ENCODE data around the gene SPECC1. TPM values are rescaled to one million over a fixed set of nuclear protein-coding genes. Genes with fewer than 3 reads are reported as not detected.

Gene SPECC1
- total and polyA plus RNA-seq, 10 of the 15 experiments (the other 5 are each of a cell fraction or from before 2014, with no cell fraction given): 6.4 to 40.6 (median 23.9) TPM

DNA sequence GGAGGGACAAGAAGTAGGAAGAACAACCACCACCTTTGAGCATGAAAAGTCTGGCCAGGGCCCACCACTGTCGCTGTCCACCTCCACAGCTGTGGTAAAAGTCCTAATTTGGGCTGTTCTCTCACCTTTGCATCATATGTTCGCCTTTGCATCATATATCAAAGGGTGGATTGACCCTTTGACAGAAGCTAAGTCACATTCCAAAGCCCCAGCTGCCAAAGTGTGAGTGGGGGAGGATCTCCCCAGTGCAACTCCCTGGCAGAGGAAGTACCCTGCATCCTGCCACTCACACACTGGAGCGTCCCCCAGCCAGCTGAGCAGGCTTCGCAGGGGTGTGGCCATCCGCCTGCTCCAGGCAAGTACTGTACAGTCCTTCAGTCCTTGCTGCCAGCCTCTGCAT lies 12.7 kb upstream of the SPECC1 start:
- intact Hi-C loops (cut with micrococcal nuclease; ENCODE audit: unreplicated experiment): no loop called here
- in situ Hi-C loops (cut with MboI): no loop called here
- ATAC-seq: no peak

DNA sequence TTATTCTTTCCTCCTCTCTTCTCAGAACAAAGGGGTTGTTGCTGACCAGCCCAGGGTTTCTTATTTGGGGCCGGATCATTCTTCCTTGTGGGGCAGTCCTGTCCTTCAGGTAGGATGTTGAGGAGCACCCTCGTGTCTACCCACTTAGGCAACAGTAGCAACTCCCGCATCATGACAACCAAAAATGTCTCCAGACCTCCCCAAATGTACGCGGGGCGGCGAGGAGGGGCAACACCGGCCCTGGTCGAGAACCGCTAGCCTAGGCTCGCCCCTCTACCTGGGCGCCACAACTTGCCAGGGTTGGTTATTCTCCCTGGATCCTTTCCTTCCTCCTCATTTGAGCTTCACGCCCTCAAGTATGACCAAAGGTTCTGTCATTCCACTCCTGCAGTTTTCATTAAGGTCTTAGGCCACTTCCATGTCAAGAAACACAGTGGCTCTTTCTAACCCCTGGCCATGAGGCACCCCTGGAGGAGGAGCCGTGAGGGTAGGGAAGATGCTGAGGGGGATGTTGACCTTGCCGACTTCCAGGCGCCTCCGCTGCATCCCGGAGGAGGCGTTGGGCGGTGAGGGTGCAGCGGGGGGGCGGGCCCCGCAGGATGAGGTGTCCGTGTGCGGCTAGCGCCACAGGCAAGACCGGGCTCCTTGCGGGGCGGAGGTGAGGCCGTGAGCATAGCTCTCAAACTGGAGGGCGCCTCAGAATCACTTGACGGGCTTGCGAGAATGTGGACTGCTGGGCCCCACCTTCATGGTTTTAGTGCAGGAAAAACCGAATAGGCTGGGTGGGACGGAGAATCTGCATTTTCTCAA lies 712 bp upstream of the SPECC1 start:
- H3K36me3 ChIP-seq (ENCODE audit: control insufficient read depth in 2 of 2, insufficient read depth in 2 of 2, low read length in 1 of 2): no peaks in the 10 kb centered on the region
- ChIA-PET SMC1A (ENCODE audit: uncharacterized antibody, unreplicated experiment) (interaction anchor here (1.1 kb wide), 1 partner anchor 16 kb away, joined by 4 read pairs; no protein-coding TSS in a partner anchor), CTCF (interaction anchor here (0.5 to 2.1 kb wide), 12 partner anchors 8 to 119 kb away, joined by 3 to 10 read pairs (median 4); partner anchors contain the start of gene AKAP10), POLR2A (no interaction called here), RAD21 (ENCODE audit: unreplicated experiment) (no interaction called here)
- FAIRE-seq: no peak
- in situ Hi-C loops (cut with MboI) (loop anchor here (5.0 kb wide), 1 partner anchor 51 kb away; no protein-coding TSS in a partner anchor), intact Hi-C loops (cut with micrococcal nuclease; ENCODE audit: unreplicated experiment) (loop anchor here (5.0 kb wide), 1 partner anchor 109 kb away; no protein-coding TSS in a partner anchor)
- no peaks in the 10 kb centered on the region for H3K9me3 ChIP-seq (replicated peaks; ENCODE audit: control insufficient read depth, insufficient read depth, low read length)
- no peaks in the 10 kb centered on the region for H3K4me1 ChIP-seq (ENCODE audit: control insufficient read depth, insufficient read depth, low read length)
- peak overlapping the region; percentile 99 for H2AFZ ChIP-seq (ENCODE audit: control insufficient read depth, low read depth, low read length)
- peak overlapping the region; percentile 96 for H3K4me2 ChIP-seq (ENCODE audit: control insufficient read depth, insufficient read depth)
- TF ChIP-seq ZNF217 (IDR thresholded peaks at IDR 0.05) (no peak), POLR2A (IDR thresholded peaks at IDR 0.05; ENCODE audit: low read depth, low read length) (no peak), SMAD5 (IDR thresholded peaks at IDR 0.05; ENCODE audit: low read depth) (no peak), MXI1 (IDR thresholded peaks at IDR 0.05; ENCODE audit: low read depth, low read length) (0 out of 2 replicates have a peak, but pooled peaks have one; percentile 21), REST (IDR thresholded peaks at IDR 0.05; ENCODE audit: low read depth, low read length) (no peak), MYC (IDR thresholded peaks at IDR 0.05; ENCODE audit: insufficient read depth, insufficient read length, insufficient replicate concordance, low read length, severe bottlenecking) (no peak)
- H3K4me3 ChIP-seq: peak overlapping the region; percentile 72
- H3K9ac ChIP-seq (ENCODE audit: control insufficient read depth, insufficient read depth, low read length): peak overlapping the region; percentile 64
- no peaks in the 10 kb centered on the region for H3K79me2 ChIP-seq (ENCODE audit: control insufficient read depth, insufficient read depth, low read length)
- H3K27ac ChIP-seq (ENCODE audit: control insufficient read depth, insufficient read depth): no peak overlapping the region
- DNase-seq (ENCODE audit: low read depth, low spot score): no peak
- ATAC-seq: peak; percentile 48
- H4K20me1 ChIP-seq (ENCODE audit: control insufficient read depth, insufficient read depth): no peaks in the 10 kb centered on the region
- 34% methylated on average over 33 of the region's 35 CpGs for WGBS (ENCODE audit: insufficient coverage, insufficient replicate concordance, low lambda C conversion rate, missing lambda C conversion rate)
- no TSS peak for BruUV-seq (replicated peaks)
- peaks cover 0 to 9% of the 10 kb centered on the region in 2 experiments for H3K27me3 ChIP-seq (replicated peaks in 1 of 2; ENCODE audit: control insufficient read depth in 2 of 2, insufficient read depth in 2 of 2, low read length in 1 of 2)

More for the DNA sequence above, 12.7 kb upstream of the SPECC1 start:
- no peak overlapping the region for H3K4me2 ChIP-seq (ENCODE audit: control insufficient read depth, insufficient read depth)
- WGBS (ENCODE audit: insufficient coverage, insufficient replicate concordance, low lambda C conversion rate, missing lambda C conversion rate): 22% methylated on average over 5 of the region's 5 CpGs
- H3K36me3 ChIP-seq (ENCODE audit: control insufficient read depth in 2 of 2, insufficient read depth in 2 of 2, low read length in 1 of 2): no peaks in the 10 kb centered on the region
- ChIA-PET CTCF (interaction anchor here (0.6 to 1.1 kb wide), 3 partner anchors 12 to 78 kb away, joined by 3 read pairs; no protein-coding TSS in a partner anchor), RAD21 (ENCODE audit: unreplicated experiment) (no interaction called here), SMC1A (ENCODE audit: uncharacterized antibody, unreplicated experiment) (no interaction called here), POLR2A (no interaction called here)
- no peaks in the 10 kb centered on the region for H3K9me3 ChIP-seq (replicated peaks; ENCODE audit: control insufficient read depth, insufficient read depth, low read length)
- TF ChIP-seq NRF1 (conservative IDR thresholded peaks at IDR 0.05; ENCODE audit: low read depth, low read length): no peak
- TF ChIP-seq SMC3 (IDR thresholded peaks at IDR 0.05; ENCODE audit: borderline replicate concordance, low read length): no peak
- no peak for TF ChIP-seq MYB (IDR thresholded peaks at IDR 0.05; ENCODE audit: borderline replicate concordance, low read depth, low read length)
- H3K27me3 ChIP-seq (replicated peaks in 1 of 2; ENCODE audit: control insufficient read depth in 2 of 2, insufficient read depth in 2 of 2, low read length in 1 of 2): no peaks in the 10 kb centered on the region; a peak in 1 of 4 replicates
- FAIRE-seq (no peak), DNase-seq (ENCODE audit: low read depth, low spot score) (no peak)
- H3K4me1 ChIP-seq (ENCODE audit: control insufficient read depth, insufficient read depth, low read length): no peaks in the 10 kb centered on the region
- no peak overlapping the region for H3K27ac ChIP-seq (ENCODE audit: control insufficient read depth, insufficient read depth)
- no TSS peak for BruUV-seq (replicated peaks)
- no peaks in the 10 kb centered on the region for H4K20me1 ChIP-seq (ENCODE audit: control insufficient read depth, insufficient read depth)
- no peak overlapping the region for H3K9ac ChIP-seq (ENCODE audit: control insufficient read depth, insufficient read depth, low read length)
- no peaks in the 10 kb centered on the region for H3K79me2 ChIP-seq (ENCODE audit: control insufficient read depth, insufficient read depth, low read length)
- H3K4me3 ChIP-seq: no peak overlapping the region
- H2AFZ ChIP-seq (ENCODE audit: control insufficient read depth, low read depth, low read length): no peak overlapping the region
